ENCODE data around the gene RASSF1.
"Not testable (repeated sequence)": the region's sequence is repeated elsewhere in the genome, so short reads cannot be mapped to it uniquely, and the experiment has no call there.

The RASSF1 gene

DNA sequence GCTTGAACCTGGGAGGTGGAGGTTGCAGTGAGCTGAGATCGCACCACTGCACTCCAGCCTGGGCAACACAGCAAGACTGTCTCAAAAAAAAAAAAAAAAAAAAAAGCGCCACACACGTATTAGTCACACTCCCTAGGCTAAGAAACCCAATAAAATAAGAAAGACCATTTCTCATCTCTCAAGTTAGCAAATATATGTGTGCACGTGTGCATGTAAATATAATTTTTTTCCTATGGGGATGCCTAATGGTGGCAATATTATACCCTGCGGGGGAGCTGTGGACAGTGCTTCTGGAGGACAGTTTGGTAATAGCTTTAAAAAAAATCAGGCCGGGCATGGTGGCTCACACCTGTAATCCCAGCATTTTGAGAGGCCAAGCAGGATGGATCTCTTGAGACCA is 56.5 kb downstream of the RASSF1 start:
- DNase-seq (ENCODE audit: low read depth), result not testable (repeated sequence)
